Transverse colon (tissue), 3 donors: ENCODE results near the gene PCDHA12.

ENCODE experiments used
- CTCF ChIP-seq, 5 experiments: fragments of 200-600 bp in 3 of 5; fragments of 450-650 bp in 2 of 5; sonication (generic) in 3 of 5; IDR thresholded peaks; 1 replicate in 2 of 5; 2 replicates in 3 of 5; pipeline ENCODE4 v1.5.1; 2016 to 2017; ENCODE audit warnings: antibody characterized with exemption in 5 of 5, inconsistent platforms in 3 of 5, mild to moderate bottlenecking in 2 of 5, moderate library complexity in 1 of 5
- POLR2A ChIP-seq: fragments of 450-650 bp; IDR thresholded peaks from one replicate; pipeline ENCODE4 v1.6.1; 2016; ENCODE audit warnings: antibody characterized with exemption, mild to moderate bottlenecking, moderate library complexity

DNA sequence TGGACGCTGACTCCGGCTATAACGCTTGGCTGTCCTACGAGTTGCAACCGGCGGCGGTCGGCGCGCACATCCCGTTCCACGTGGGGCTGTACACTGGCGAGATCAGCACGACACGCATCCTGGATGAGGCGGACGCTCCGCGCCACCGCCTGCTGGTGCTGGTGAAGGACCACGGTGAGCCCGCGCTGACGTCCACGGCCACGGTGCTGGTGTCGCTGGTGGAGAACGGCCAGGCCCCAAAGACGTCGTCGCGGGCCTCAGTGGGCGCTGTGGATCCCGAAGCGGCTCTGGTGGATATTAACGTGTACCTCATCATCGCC lies 2.1 kb downstream of the PCDHA12 start:
- TF ChIP-seq CTCF (IDR thresholded peaks at IDR 0.05): no peak
- no peak for TF ChIP-seq POLR2A
